Tibial artery (tissue), 4 donors: ENCODE measurements around the gene PYCR2.
A peak's percentile ranks its signal among the peaks of the same experiment; 100 is the strongest.
"Not testable (repeated sequence)": the region's sequence is repeated elsewhere in the genome, so short reads cannot be mapped to it uniquely, and the experiment has no call there.

Source experiments
- DNase-seq, 2 donors: peaks; one replicate each; pipeline ENCODE4 v3.0.0-alpha.2; 2019
- H3K27ac ChIP-seq, 2 donors: fragments of 200-600 bp; sonication (generic) in 1 of 2; 1 replicate in 1 of 2; 2 replicates in 1 of 2; pipeline ENCODE4 v1.5.1; 2018 to 2019; ENCODE audit warnings: mild to moderate bottlenecking in 1 of 2
- H3K27me3 ChIP-seq, 2 donors: fragments of 200-600 bp; sonication (generic) in 1 of 2; one replicate each; pipeline versions ENCODE4 v1.5.1 to v1.6.0; 2016 to 2019
- H3K36me3 ChIP-seq, 3 donors: fragments of 200-600 bp; sonication (generic) in 2 of 3; one replicate each; pipeline ENCODE4 v1.5.1; 2016 to 2019; ENCODE audit warnings: mild to moderate bottlenecking in 2 of 3
- H3K4me1 ChIP-seq, 4 donors: fragments of 200-600 bp; sonication (generic) in 2 of 4; 1 replicate in 3 of 4; 2 replicates in 1 of 4; pipeline ENCODE4 v1.5.1; 2016 to 2019
- H3K4me3 ChIP-seq, 2 donors: fragments of 200-600 bp; sonication (generic) in 1 of 2; 1 replicate in 1 of 2; 2 replicates in 1 of 2; pipeline ENCODE4 v1.5.1; 2018 to 2019; ENCODE audit warnings: mild to moderate bottlenecking in 2 of 2
- H3K9me3 ChIP-seq, 3 donors: fragments of 200-600 bp; sonication (generic) in 1 of 3; one replicate each; pipeline ENCODE4 v1.5.1; 2016 to 2019
- CTCF ChIP-seq, 2 experiments: fragments of 200-600 bp in 1 of 2; fragments of 450-650 bp in 1 of 2; IDR thresholded peaks; one replicate each; pipeline ENCODE4 v1.5.1; 2017 to 2019; ENCODE audit warnings: antibody characterized with exemption in 2 of 2, mild to moderate bottlenecking in 1 of 2, moderate library complexity in 1 of 2
- intact Hi-C: fragments of 100-400 bp; cut with DNase I; formaldehyde crosslinking; loops from one replicate; pipeline ENCODE4 v1.15.0; 2023; ENCODE audit warnings: low total_unique reads

PYCR2 gene

GRCh38 chr1:225941187-225941941 is 17.3 kb upstream of the PYCR2 start, which contains the start of gene LEFTY2:
TSS of gene LEFTY2 (minus strand) at chr1:225941220. CDS start at chr1:225941140, 80 bp downstream.
- intact Hi-C loops, result no loop called here
- no peaks in the 10 kb centered on the region for H3K36me3 ChIP-seq
- TF ChIP-seq CTCF (IDR thresholded peaks at IDR 0.05), result no peak
- peaks cover 0 to 27% (median 19%) of the 10 kb centered on the region in 4 donors for H3K4me1 ChIP-seq
- H3K27ac ChIP-seq, result peak within 1 kb of the TSS; percentile 80 to 81
- no peak for DNase-seq
- H3K4me3 ChIP-seq, result peak within 1 kb of the TSS in 1 of 2 donors; percentile 19
- H3K9me3 ChIP-seq, result no peaks in the 10 kb centered on the region
- H3K27me3 ChIP-seq, result no peaks in the 10 kb centered on the region

- peak overlapping the region; percentile 80 to 81 for H3K27ac ChIP-seq
- H3K4me1 ChIP-seq, result peaks cover 0 to 27% (median 19%) of the 10 kb centered on the region in 4 donors
- peak overlapping the region in 1 of 2 donors; percentile 19 for H3K4me3 ChIP-seq
- DNase-seq, result no peak
- no peaks in the 10 kb centered on the region for H3K27me3 ChIP-seq
- H3K36me3 ChIP-seq, result no peaks in the 10 kb centered on the region
- intact Hi-C loops, result no loop called here
- TF ChIP-seq CTCF (IDR thresholded peaks at IDR 0.05), result no peak
- H3K9me3 ChIP-seq, result no peaks in the 10 kb centered on the region
Observed at GRCh38 chr1:225940385-225941151, 16.5 kb upstream of the PYCR2 start.

GRCh38 chr1:225939939-225940310 is 15.9 kb upstream of the PYCR2 start:
- H3K4me3 ChIP-seq, intact Hi-C loops: not testable (repeated sequence)

GRCh38 chr1:225939097-225939938 is 15.3 kb upstream of the PYCR2 start:
- H3K36me3 ChIP-seq, H3K4me3 ChIP-seq, H3K27me3 ChIP-seq, intact Hi-C loops, H3K9me3 ChIP-seq, DNase-seq, H3K27ac ChIP-seq: not testable (repeated sequence)
- peaks cover 0 to 27% (median 19%) of the 10 kb centered on the region in 4 donors for H3K4me1 ChIP-seq

More at GRCh38 chr1:225939939-225940310, 15.9 kb upstream of the PYCR2 start:
- H3K36me3 ChIP-seq, H3K9me3 ChIP-seq, H3K27me3 ChIP-seq, DNase-seq, H3K27ac ChIP-seq: not testable (repeated sequence)
- peaks cover 0 to 27% (median 19%) of the 10 kb centered on the region in 4 donors for H3K4me1 ChIP-seq

- Histone ChIP-seq H3K27ac (no peak overlapping the region), H3K9me3 (no peaks in the 10 kb centered on the region), H3K4me1 (peaks cover 0 to 21% (median 19%) of the 10 kb centered on the region in 4 donors), H3K36me3 (no peaks in the 10 kb centered on the region), H3K27me3 (no peaks in the 10 kb centered on the region), H3K4me3 (no peak overlapping the region)
- DNase-seq, result no peak
- no peak for TF ChIP-seq CTCF (IDR thresholded peaks at IDR 0.05)
- intact Hi-C loops, result no loop called here
Observed at GRCh38 chr1:225937048-225937968, 13.3 kb upstream of the PYCR2 start.
